Mesenchymal stem cell (in vitro differentiated cells and primary cell): ENCODE data around the gene VEZF1.

ENCODE experiments used
- DNase-seq: peaks from one replicate; pipeline ENCODE4 v3.0.0-alpha.2; 2013
- H2AFZ ChIP-seq: one replicate; pipeline ENCODE4 v1.6.1; 2013; ENCODE audit warnings: low read depth, mild to moderate bottlenecking, control low read depth, inconsistent platforms, low read length, moderate library complexity
- H2AK5ac ChIP-seq: 2 replicates; pipeline ENCODE4 v1.6.1; 2013; ENCODE audit warnings: low read length, moderate library complexity, mild to moderate bottlenecking, inconsistent platforms; ENCODE audit not compliant: severe bottlenecking
- H2BK120ac ChIP-seq: one replicate; pipeline ENCODE4 v1.6.1; 2013; ENCODE audit warnings: low read depth, mild to moderate bottlenecking, inconsistent platforms, low read length, moderate library complexity
- H2BK12ac ChIP-seq, 2 experiments: one replicate each; pipeline ENCODE4 v1.6.1; 2013; ENCODE audit warnings: inconsistent platforms in 2 of 2, low read length in 2 of 2, mild to moderate bottlenecking in 2 of 2, moderate library complexity in 2 of 2, control low read depth in 1 of 2
- H2BK15ac ChIP-seq: one replicate; pipeline ENCODE4 v1.6.1; 2013; ENCODE audit warnings: mild to moderate bottlenecking, low read depth, inconsistent platforms; ENCODE audit not compliant: poor library complexity, severe bottlenecking
- H2BK5ac ChIP-seq: 2 replicates; pipeline ENCODE4 v1.6.1; 2013; ENCODE audit warnings: low read depth, mild to moderate bottlenecking, low read length, control low read depth, inconsistent platforms; ENCODE audit not compliant: poor library complexity, severe bottlenecking
- H3K14ac ChIP-seq, 2 experiments: one replicate each; pipeline ENCODE4 v1.6.1; 2013; ENCODE audit warnings: inconsistent platforms in 2 of 2, low read length in 2 of 2, control low read depth in 1 of 2, mild to moderate bottlenecking in 1 of 2, moderate library complexity in 1 of 2
- H3K18ac ChIP-seq, 2 experiments: one replicate each; pipeline ENCODE4 v1.6.1; 2013; ENCODE audit warnings: inconsistent platforms in 2 of 2, low read length in 2 of 2, control low read depth in 1 of 2, low read depth in 1 of 2, mild to moderate bottlenecking in 1 of 2
- H3K23ac ChIP-seq, 2 experiments: one replicate each; pipeline ENCODE4 v1.6.1; 2013; ENCODE audit warnings: inconsistent platforms in 2 of 2, low read length in 2 of 2, mild to moderate bottlenecking in 2 of 2, moderate library complexity in 2 of 2, control low read depth in 1 of 2
- H3K27ac ChIP-seq: 2 replicates; pipeline ENCODE4 v1.5.1; 2013; ENCODE audit warnings: mild to moderate bottlenecking, moderate library complexity, low read length, control low read depth, inconsistent platforms; ENCODE audit not compliant: poor library complexity, severe bottlenecking
- H3K27me3 ChIP-seq, 2 experiments: 2 replicates each; pipeline versions ENCODE4 v1.6.1 to v1.7.0; 2013; ENCODE audit warnings: low read length in 2 of 2, mild to moderate bottlenecking in 2 of 2, moderate library complexity in 2 of 2, control low read depth in 1 of 2, inconsistent platforms in 1 of 2; ENCODE audit not compliant: control insufficient read depth in 1 of 2, insufficient read depth in 1 of 2
- H3K36me3 ChIP-seq, 2 experiments: 2 replicates each; pipeline versions ENCODE4 v1.6.1 to v1.7.0; 2013; ENCODE audit warnings: low read length in 2 of 2, control low read depth in 1 of 2, inconsistent platforms in 1 of 2, low read depth in 1 of 2, mild to moderate bottlenecking in 1 of 2; ENCODE audit not compliant: insufficient read depth in 2 of 2, control insufficient read depth in 1 of 2
- H3K4ac ChIP-seq, 2 experiments: one replicate each; pipeline ENCODE4 v1.6.1; 2013; ENCODE audit warnings: inconsistent platforms in 2 of 2, low read length in 2 of 2, mild to moderate bottlenecking in 2 of 2, moderate library complexity in 2 of 2, control low read depth in 1 of 2, low read depth in 1 of 2
- H3K4me1 ChIP-seq: 2 replicates; pipeline ENCODE4 v1.6.1; 2013; ENCODE audit warnings: low read depth, low read length, control low read depth; ENCODE audit not compliant: control insufficient read depth, insufficient read depth
- H3K4me2 ChIP-seq: 2 replicates; pipeline ENCODE4 v1.6.1; 2013; ENCODE audit warnings: low read length, mild to moderate bottlenecking, inconsistent platforms; ENCODE audit not compliant: poor library complexity, severe bottlenecking
- H3K4me3 ChIP-seq, 2 experiments: 2 replicates each; pipeline versions ENCODE4 v1.5.1 to v1.7.0; 2013; ENCODE audit warnings: low read length in 2 of 2, mild to moderate bottlenecking in 2 of 2, control low read depth in 1 of 2, low read depth in 1 of 2; ENCODE audit not compliant: insufficient read depth in 1 of 2
- H3K79me1 ChIP-seq: replicated peaks from 2 replicates; pipeline ENCODE4 v1.6.1; 2013; ENCODE audit warnings: mild to moderate bottlenecking, control low read depth, low read length, inconsistent platforms; ENCODE audit not compliant: poor library complexity, severe bottlenecking
- H3K9ac ChIP-seq: 2 replicates; pipeline ENCODE4 v1.7.0; 2013; ENCODE audit warnings: mild to moderate bottlenecking, low read length, moderate library complexity
- H3K9me3 ChIP-seq: 2 replicates; pipeline ENCODE4 v1.7.0; 2013; ENCODE audit warnings: mild to moderate bottlenecking, low read length; ENCODE audit not compliant: control insufficient read depth
- H4K8ac ChIP-seq: one replicate; pipeline ENCODE4 v1.6.1; 2013; ENCODE audit warnings: inconsistent platforms, mild to moderate bottlenecking, low read length, moderate library complexity
- H4K91ac ChIP-seq: one replicate; pipeline ENCODE4 v1.6.1; 2013; ENCODE audit warnings: mild to moderate bottlenecking, low read length, inconsistent platforms
- WGBS: methylation state at CpG from one replicate; pipeline ENCODE4 v1.1.7; 2013; ENCODE audit warnings: mixed read lengths; 5-methylcytosine and 5-hydroxymethylcytosine counted together

VEZF1 gene

DNA sequence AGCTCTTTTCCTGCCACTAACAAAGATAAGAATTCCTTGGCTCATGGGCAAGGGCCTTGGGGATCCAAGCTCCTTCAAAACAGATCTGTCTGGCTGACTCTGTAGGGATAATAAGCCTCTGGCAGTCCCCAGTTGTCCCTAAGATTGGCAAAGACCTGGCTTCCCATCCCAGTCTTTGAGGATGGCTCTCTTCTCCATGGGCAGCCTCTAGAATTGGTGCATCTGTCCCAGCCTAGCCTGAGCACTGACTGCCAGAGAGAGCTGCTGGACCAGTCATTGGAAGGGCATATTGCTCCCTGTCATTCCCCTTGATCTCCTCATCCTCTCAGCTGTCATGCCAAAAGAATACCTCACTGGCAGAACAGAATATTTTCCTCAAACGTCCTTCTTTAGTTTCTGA lies 19.6 kb downstream of the VEZF1 start:
- H3K4me2 ChIP-seq = no peak overlapping the region
- no peaks in the 10 kb centered on the region for H3K9me3 ChIP-seq
- no peak overlapping the region for H3K27ac ChIP-seq
- H3K4me1 ChIP-seq = peaks cover 7% of the 10 kb centered on the region
- H3K4ac ChIP-seq = no peak overlapping the region
- H4K8ac ChIP-seq = no peak overlapping the region
- no peak overlapping the region for H3K18ac ChIP-seq
- H3K36me3 ChIP-seq = peaks cover 3 to 20% of the 10 kb centered on the region in 2 experiments
- no peak overlapping the region for H3K4me3 ChIP-seq
- H2AK5ac ChIP-seq = no peak overlapping the region
- no peak overlapping the region for H3K14ac ChIP-seq
- no peak overlapping the region for H2BK5ac ChIP-seq
- no peak overlapping the region for H2BK15ac ChIP-seq
- H3K27me3 ChIP-seq = no peaks in the 10 kb centered on the region
- H4K91ac ChIP-seq = no peak overlapping the region
- no peak overlapping the region for H3K23ac ChIP-seq
- H3K79me1 ChIP-seq = peaks cover 3% of the 10 kb centered on the region
- no peak overlapping the region for H2BK120ac ChIP-seq
- 20% methylated on average over 1 of the region's 1 CpG for WGBS
- no peak overlapping the region for H3K9ac ChIP-seq
- H2AFZ ChIP-seq = no peak overlapping the region
- no peak for DNase-seq
- H2BK12ac ChIP-seq = no peak overlapping the region

DNA sequence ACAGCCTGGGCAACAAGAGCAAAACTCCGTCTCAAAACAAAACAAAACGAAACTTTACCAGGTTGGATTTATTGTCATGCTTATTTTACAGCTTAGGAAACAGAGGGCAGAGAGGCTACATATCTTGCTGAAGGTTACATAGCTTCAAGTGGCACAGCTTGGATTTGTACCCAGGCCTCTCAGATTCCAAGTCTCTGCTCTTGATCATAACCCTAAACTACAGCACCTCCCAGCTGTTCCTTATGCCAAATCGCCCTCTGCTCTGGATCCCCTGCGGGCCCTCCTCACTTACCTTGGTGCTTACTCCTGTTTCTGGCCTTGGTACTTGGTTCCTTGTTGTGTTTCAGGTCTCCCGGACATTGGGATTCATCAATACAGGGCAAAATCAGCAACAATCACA lies 21.2 kb downstream of the VEZF1 start:
- Histone ChIP-seq H3K4me2 (no peak overlapping the region), H3K4me1 (peaks cover 7% of the 10 kb centered on the region), H2BK120ac (no peak overlapping the region), H4K8ac (no peak overlapping the region), H2AFZ (no peak overlapping the region), H3K27me3 (no peaks in the 10 kb centered on the region), H3K18ac (no peak overlapping the region), H3K36me3 (peaks cover 0 to 5% of the 10 kb centered on the region in 2 experiments), H3K14ac (no peak overlapping the region), H3K9me3 (no peaks in the 10 kb centered on the region), H2BK12ac (no peak overlapping the region), H2BK5ac (no peak overlapping the region), H3K23ac (no peak overlapping the region), H2BK15ac (no peak overlapping the region), H3K79me1 (no peaks in the 10 kb centered on the region), H4K91ac (no peak overlapping the region), H3K9ac (no peak overlapping the region), H2AK5ac (no peak overlapping the region), H3K27ac (no peak overlapping the region), H3K4me3 (no peak overlapping the region), H3K4ac (no peak overlapping the region)
- DNase-seq = no peak
- 81% methylated on average over 4 of the region's 5 CpGs for WGBS

DNA sequence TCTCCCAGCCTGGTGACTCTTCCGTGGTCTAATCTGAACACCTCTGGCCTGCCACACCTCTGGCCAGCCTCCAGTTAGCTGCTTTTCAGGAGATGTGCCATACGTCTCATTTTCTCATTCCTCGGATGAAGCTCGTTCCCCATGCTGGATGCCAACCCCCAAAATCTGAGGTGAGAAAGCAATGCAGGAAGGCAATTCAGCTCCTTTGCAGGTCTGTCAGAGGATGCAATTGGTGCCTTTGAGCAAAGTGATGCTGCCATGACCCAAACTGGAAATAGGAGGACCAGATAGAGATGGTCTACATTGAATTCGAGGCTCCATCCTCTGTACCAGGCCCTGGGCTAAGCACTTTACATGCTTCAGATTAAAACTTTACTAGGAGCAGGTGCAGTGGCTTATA lies 21.8 kb downstream of the VEZF1 start:
- DNase-seq = no peak
- no peak overlapping the region for H3K18ac ChIP-seq
- H2BK120ac ChIP-seq = no peak overlapping the region
- no peak overlapping the region for H2BK5ac ChIP-seq
- H3K27me3 ChIP-seq = no peaks in the 10 kb centered on the region
- no peak overlapping the region for H3K14ac ChIP-seq
- H2AFZ ChIP-seq = no peak overlapping the region
- no peak overlapping the region for H3K23ac ChIP-seq
- H2BK15ac ChIP-seq = no peak overlapping the region
- H4K8ac ChIP-seq = no peak overlapping the region
- no peak overlapping the region for H3K4me3 ChIP-seq
- H3K4me2 ChIP-seq = no peak overlapping the region
- H2BK12ac ChIP-seq = no peak overlapping the region
- no peak overlapping the region for H3K9ac ChIP-seq
- WGBS = 97% methylated on average over 5 of the region's 5 CpGs
- H3K27ac ChIP-seq = no peak overlapping the region
- H3K4ac ChIP-seq = no peak overlapping the region
- no peaks in the 10 kb centered on the region for H3K9me3 ChIP-seq
- no peak overlapping the region for H4K91ac ChIP-seq
- H3K4me1 ChIP-seq = peaks cover 7% of the 10 kb centered on the region
- no peak overlapping the region for H2AK5ac ChIP-seq
- H3K36me3 ChIP-seq = no peaks in the 10 kb centered on the region
- H3K79me1 ChIP-seq = no peaks in the 10 kb centered on the region

GRCh38 chr17:57965521-57966160 lies 22.4 kb downstream of the VEZF1 start:
- H3K9ac ChIP-seq = no peak overlapping the region
- no peak overlapping the region for H3K18ac ChIP-seq
- no peaks in the 10 kb centered on the region for H3K79me1 ChIP-seq
- H3K23ac ChIP-seq = no peak overlapping the region
- peak overlapping the region; percentile 41 for H4K91ac ChIP-seq
- H3K27ac ChIP-seq = no peak overlapping the region
- H3K27me3 ChIP-seq = no peaks in the 10 kb centered on the region
- H2BK5ac ChIP-seq = no peak overlapping the region
- no peak overlapping the region for H2AFZ ChIP-seq
- no peaks in the 10 kb centered on the region for H3K9me3 ChIP-seq
- H2BK12ac ChIP-seq = no peak overlapping the region
- H3K4ac ChIP-seq = no peak overlapping the region
- no peak overlapping the region for H4K8ac ChIP-seq
- peaks cover 4% of the 10 kb centered on the region for H3K4me1 ChIP-seq
- H3K14ac ChIP-seq = no peak overlapping the region
- H2BK15ac ChIP-seq = no peak overlapping the region
- H3K36me3 ChIP-seq = no peaks in the 10 kb centered on the region
- no peak for DNase-seq
- no peak overlapping the region for H3K4me3 ChIP-seq
- 78% methylated on average over 24 of the region's 26 CpGs for WGBS
- H3K4me2 ChIP-seq = no peak overlapping the region
- H2BK120ac ChIP-seq = no peak overlapping the region
- H2AK5ac ChIP-seq = no peak overlapping the region
